ENCODE data around the gene YLPM1.

DNA sequence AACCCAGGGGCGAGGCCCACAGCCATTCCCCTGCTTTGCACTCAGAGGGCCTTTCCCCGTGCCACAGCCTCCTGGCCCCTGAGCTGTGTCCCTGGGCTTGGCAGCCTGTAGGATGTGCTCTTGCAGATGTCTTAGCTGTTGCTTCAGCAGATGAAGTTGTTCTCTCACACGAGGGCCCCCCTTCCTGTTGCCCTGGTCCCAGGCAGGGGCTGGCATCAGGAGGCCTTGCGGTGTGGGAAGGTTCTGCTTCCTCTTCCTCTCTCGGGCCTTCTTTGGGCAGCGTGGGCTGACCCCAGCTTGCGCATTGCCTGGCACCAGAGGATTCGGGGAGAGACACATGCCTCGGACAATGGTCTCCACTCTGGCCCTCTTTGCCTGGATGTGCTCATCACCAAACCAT, 100.2 kb downstream of the YLPM1 start:
- no peak for TF ChIP-seq POLR2AphosphoS5 (IDR thresholded peaks at IDR 0.05; ENCODE audit: low read depth, low read length)
- TF ChIP-seq POLR2A (IDR thresholded peaks at IDR 0.05; ENCODE audit: low read depth, low read length) = no peak
- no peak for TF ChIP-seq TAF1 (IDR thresholded peaks at IDR 0.05; ENCODE audit: low read depth, low read length)

Data from GM12891 (cell line).